Measurements from ENCODE around the gene NUDT4B. TPM values are rescaled to one million over a fixed set of nuclear protein-coding genes. Genes with fewer than 3 reads are reported as not detected.
"Not testable (repeated sequence)": the region's sequence is repeated elsewhere in the genome, so short reads cannot be mapped to it uniquely, and the experiment has no call there.

NUDT4B gene
- polyA plus RNA-seq, 1 donor (not counting 4 experiments of a cell fraction or from before 2014, with no cell fraction given), result 8.7 TPM

DNA sequence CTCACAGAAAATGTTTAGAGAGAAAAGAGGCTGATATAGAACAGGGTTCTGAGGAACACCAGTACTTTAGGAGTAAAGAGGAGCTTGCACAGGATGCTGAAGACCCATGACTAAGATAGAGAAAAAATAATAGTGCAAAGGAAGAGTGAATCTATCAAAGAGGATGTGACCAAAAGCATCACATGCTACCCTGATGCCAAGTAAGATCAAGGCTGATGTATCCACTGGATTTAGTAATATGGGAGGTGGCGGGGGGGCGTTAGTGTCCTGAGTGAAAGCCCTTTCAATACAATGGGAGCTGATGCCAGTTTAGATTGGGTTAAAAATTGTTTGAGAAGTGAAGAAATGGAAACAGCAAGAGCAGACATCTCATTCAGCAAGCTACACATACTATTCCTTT lies 11.2 kb downstream of the NUDT4B start:
- DNase-seq (ENCODE audit: low read depth, low spot score); H4K20me1 ChIP-seq (ENCODE audit: control insufficient read depth, extremely low read depth, insufficient read depth, low read length); H3K4me2 ChIP-seq (ENCODE audit: control insufficient read depth, extremely low read depth, insufficient read depth, low read depth, low read length); H3K4me3 ChIP-seq (ENCODE audit: control insufficient read depth in 2 of 3, extremely low read depth in 1 of 3, insufficient read depth in 2 of 3, low read depth in 1 of 3, low read length in 3 of 3); H3K36me3 ChIP-seq (ENCODE audit: control insufficient read depth in 2 of 2, extremely low read depth in 1 of 2, insufficient read depth in 2 of 2, low read length in 2 of 2); H3K79me2 ChIP-seq (ENCODE audit: control insufficient read depth, insufficient read depth, low read length); H3K9me1 ChIP-seq (ENCODE audit: control insufficient read depth, extremely low read depth, insufficient read depth, low read length); H3K27ac ChIP-seq (ENCODE audit: control insufficient read depth, insufficient read depth, low read length); FAIRE-seq; dilution Hi-C loops (cut with MboI; ENCODE audit: extremely low pct_ligation_motif_present, low sequenced_read_pairs); H3K4me1 ChIP-seq (ENCODE audit: control insufficient read depth, extremely low read depth, insufficient read depth, low read length); H3K27me3 ChIP-seq (ENCODE audit: control insufficient read depth, extremely low read depth, insufficient read depth, low read length); H2AFZ ChIP-seq (ENCODE audit: control insufficient read depth, low read length); H3K9ac ChIP-seq (ENCODE audit: control insufficient read depth, extremely low read depth, insufficient read depth, low read length); H3K9me3 ChIP-seq (ENCODE audit: control insufficient read depth, low read depth, low read length): not testable (repeated sequence)

DNA sequence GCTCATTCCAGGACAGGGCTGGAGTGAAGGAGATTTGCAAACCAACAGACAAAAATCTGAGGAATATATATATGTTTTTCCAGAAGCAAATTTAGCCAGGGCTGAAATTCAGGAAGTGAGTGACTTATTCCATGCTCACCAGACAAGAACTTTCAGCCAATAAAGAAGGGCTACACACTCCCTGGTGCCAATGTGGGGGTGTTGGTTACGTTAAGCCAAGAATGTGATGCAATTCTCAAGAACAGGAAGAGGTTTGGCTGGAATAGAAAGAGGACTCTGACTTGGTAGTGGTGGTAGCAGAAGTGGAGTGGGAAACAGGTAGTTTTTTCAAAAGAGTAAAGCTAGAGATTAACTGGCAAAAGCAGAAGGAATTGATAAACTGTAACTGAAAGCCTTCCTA lies 11.6 kb downstream of the NUDT4B start:
- H3K4me1 ChIP-seq (ENCODE audit: control insufficient read depth, extremely low read depth, insufficient read depth, low read length); H3K9ac ChIP-seq (ENCODE audit: control insufficient read depth, extremely low read depth, insufficient read depth, low read length); dilution Hi-C loops (cut with MboI; ENCODE audit: extremely low pct_ligation_motif_present, low sequenced_read_pairs); H3K79me2 ChIP-seq (ENCODE audit: control insufficient read depth, insufficient read depth, low read length); H3K27ac ChIP-seq (ENCODE audit: control insufficient read depth, insufficient read depth, low read length); H3K9me1 ChIP-seq (ENCODE audit: control insufficient read depth, extremely low read depth, insufficient read depth, low read length); H3K4me3 ChIP-seq (ENCODE audit: control insufficient read depth in 2 of 3, extremely low read depth in 1 of 3, insufficient read depth in 2 of 3, low read depth in 1 of 3, low read length in 3 of 3); H2AFZ ChIP-seq (ENCODE audit: control insufficient read depth, low read length); DNase-seq (ENCODE audit: low read depth, low spot score); H3K9me3 ChIP-seq (ENCODE audit: control insufficient read depth, low read depth, low read length); H3K36me3 ChIP-seq (ENCODE audit: control insufficient read depth in 2 of 2, extremely low read depth in 1 of 2, insufficient read depth in 2 of 2, low read length in 2 of 2); H4K20me1 ChIP-seq (ENCODE audit: control insufficient read depth, extremely low read depth, insufficient read depth, low read length); H3K27me3 ChIP-seq (ENCODE audit: control insufficient read depth, extremely low read depth, insufficient read depth, low read length); H3K4me2 ChIP-seq (ENCODE audit: control insufficient read depth, extremely low read depth, insufficient read depth, low read depth, low read length): not testable (repeated sequence)
- FAIRE-seq, result peak; percentile 95

DNA sequence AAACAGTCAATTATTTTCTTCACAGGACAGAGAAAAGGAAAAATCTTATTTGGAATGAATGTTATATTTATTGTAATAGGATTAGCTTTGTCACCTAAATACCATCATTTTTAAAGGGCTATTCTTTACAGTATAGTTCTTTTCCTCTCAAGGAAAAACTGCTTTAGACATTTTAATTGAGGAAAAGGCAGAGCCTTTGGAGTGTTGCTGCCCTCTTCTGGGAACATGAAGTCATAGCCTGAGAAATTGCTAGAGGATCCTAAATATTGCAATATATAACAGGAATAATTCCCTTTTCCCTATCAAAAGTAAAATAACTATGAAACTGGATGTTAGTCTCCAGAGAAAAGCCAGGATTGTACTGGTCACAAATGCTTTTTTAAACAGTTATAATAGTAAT lies 12.8 kb downstream of the NUDT4B start:
- dilution Hi-C loops (cut with MboI; ENCODE audit: extremely low pct_ligation_motif_present, low sequenced_read_pairs); DNase-seq (ENCODE audit: low read depth, low spot score); H4K20me1 ChIP-seq (ENCODE audit: control insufficient read depth, extremely low read depth, insufficient read depth, low read length); H3K9ac ChIP-seq (ENCODE audit: control insufficient read depth, extremely low read depth, insufficient read depth, low read length); H3K4me2 ChIP-seq (ENCODE audit: control insufficient read depth, extremely low read depth, insufficient read depth, low read depth, low read length); H3K4me3 ChIP-seq (ENCODE audit: control insufficient read depth in 2 of 3, extremely low read depth in 1 of 3, insufficient read depth in 2 of 3, low read depth in 1 of 3, low read length in 3 of 3); H3K4me1 ChIP-seq (ENCODE audit: control insufficient read depth, extremely low read depth, insufficient read depth, low read length); H3K27me3 ChIP-seq (ENCODE audit: control insufficient read depth, extremely low read depth, insufficient read depth, low read length); H3K9me1 ChIP-seq (ENCODE audit: control insufficient read depth, extremely low read depth, insufficient read depth, low read length); H3K9me3 ChIP-seq (ENCODE audit: control insufficient read depth, low read depth, low read length); FAIRE-seq; H3K79me2 ChIP-seq (ENCODE audit: control insufficient read depth, insufficient read depth, low read length); H2AFZ ChIP-seq (ENCODE audit: control insufficient read depth, low read length); H3K36me3 ChIP-seq (ENCODE audit: control insufficient read depth in 2 of 2, extremely low read depth in 1 of 2, insufficient read depth in 2 of 2, low read length in 2 of 2); H3K27ac ChIP-seq (ENCODE audit: control insufficient read depth, insufficient read depth, low read length): not testable (repeated sequence)

DNA sequence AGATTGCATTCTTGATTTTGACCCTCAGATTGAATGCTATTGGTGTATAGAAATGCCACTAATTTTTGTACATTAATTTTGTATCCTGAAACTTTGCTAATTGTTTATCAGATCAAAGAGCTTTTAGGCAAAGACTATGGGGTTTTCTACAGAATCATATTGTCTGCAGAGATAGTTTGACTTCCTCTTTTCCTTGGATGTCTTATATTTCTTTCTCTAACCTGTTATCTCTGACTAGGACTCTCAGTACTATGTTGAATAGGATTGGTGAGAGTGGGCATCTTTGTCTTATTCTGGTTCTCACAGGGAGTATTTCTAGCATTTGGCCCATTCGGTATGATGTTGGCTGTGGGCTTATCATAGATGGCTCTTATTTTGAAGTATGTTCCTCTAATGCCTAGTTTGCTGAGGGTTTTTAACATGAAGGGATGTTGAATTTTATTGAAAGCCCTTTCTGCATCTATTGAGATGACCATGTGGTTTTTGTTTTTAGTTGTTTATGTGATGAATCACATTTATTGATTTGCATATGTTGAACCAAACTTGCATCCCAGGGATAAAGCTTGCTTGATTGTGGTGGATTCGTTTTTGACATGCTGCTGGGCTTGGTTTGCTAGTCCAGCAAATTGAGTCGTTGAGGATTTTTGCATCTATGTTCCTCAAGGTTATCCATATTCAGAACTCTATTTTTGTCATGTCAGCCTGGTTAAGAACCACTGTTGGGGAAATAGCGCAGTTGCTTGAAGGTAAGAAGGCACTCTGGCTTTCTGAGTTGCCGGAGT lies 16.9 kb downstream of the NUDT4B start:
- H3K79me2 ChIP-seq (ENCODE audit: control insufficient read depth, insufficient read depth, low read length); FAIRE-seq; H3K4me2 ChIP-seq (ENCODE audit: control insufficient read depth, extremely low read depth, insufficient read depth, low read depth, low read length); H3K4me1 ChIP-seq (ENCODE audit: control insufficient read depth, extremely low read depth, insufficient read depth, low read length); DNase-seq (ENCODE audit: low read depth, low spot score); H3K36me3 ChIP-seq (ENCODE audit: control insufficient read depth in 2 of 2, extremely low read depth in 1 of 2, insufficient read depth in 2 of 2, low read length in 2 of 2); H3K27me3 ChIP-seq (ENCODE audit: control insufficient read depth, extremely low read depth, insufficient read depth, low read length); dilution Hi-C loops (cut with MboI; ENCODE audit: extremely low pct_ligation_motif_present, low sequenced_read_pairs); H2AFZ ChIP-seq (ENCODE audit: control insufficient read depth, low read length); H3K27ac ChIP-seq (ENCODE audit: control insufficient read depth, insufficient read depth, low read length); H3K4me3 ChIP-seq (ENCODE audit: control insufficient read depth in 2 of 3, extremely low read depth in 1 of 3, insufficient read depth in 2 of 3, low read depth in 1 of 3, low read length in 3 of 3); H3K9me1 ChIP-seq (ENCODE audit: control insufficient read depth, extremely low read depth, insufficient read depth, low read length); H3K9ac ChIP-seq (ENCODE audit: control insufficient read depth, extremely low read depth, insufficient read depth, low read length); H4K20me1 ChIP-seq (ENCODE audit: control insufficient read depth, extremely low read depth, insufficient read depth, low read length); H3K9me3 ChIP-seq (ENCODE audit: control insufficient read depth, low read depth, low read length): not testable (repeated sequence)

DNA sequence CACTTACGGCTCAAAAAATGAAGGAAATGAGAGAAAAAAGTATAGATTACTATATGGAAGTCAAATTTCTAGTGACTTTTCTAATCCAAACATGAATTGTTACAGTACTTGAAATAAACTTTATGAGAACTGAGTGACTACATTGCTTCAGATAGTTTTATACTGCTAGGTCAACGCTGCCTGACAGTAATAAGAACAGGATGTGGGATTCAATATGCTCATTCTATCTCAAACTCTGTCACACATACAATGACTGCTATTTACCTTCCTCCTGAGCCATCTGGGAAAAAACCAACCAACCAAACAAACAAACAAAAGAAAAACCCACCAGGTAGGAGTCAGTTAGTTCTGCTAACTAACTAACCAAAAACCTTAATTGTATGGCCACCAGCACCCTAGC lies 20.0 kb downstream of the NUDT4B start:
- H3K36me3 ChIP-seq (ENCODE audit: control insufficient read depth in 2 of 2, extremely low read depth in 1 of 2, insufficient read depth in 2 of 2, low read length in 2 of 2); H3K27me3 ChIP-seq (ENCODE audit: control insufficient read depth, extremely low read depth, insufficient read depth, low read length); H3K27ac ChIP-seq (ENCODE audit: control insufficient read depth, insufficient read depth, low read length); H3K4me2 ChIP-seq (ENCODE audit: control insufficient read depth, extremely low read depth, insufficient read depth, low read depth, low read length); H3K4me1 ChIP-seq (ENCODE audit: control insufficient read depth, extremely low read depth, insufficient read depth, low read length); H3K9me3 ChIP-seq (ENCODE audit: control insufficient read depth, low read depth, low read length); dilution Hi-C loops (cut with MboI; ENCODE audit: extremely low pct_ligation_motif_present, low sequenced_read_pairs); DNase-seq (ENCODE audit: low read depth, low spot score); H3K9me1 ChIP-seq (ENCODE audit: control insufficient read depth, extremely low read depth, insufficient read depth, low read length); H4K20me1 ChIP-seq (ENCODE audit: control insufficient read depth, extremely low read depth, insufficient read depth, low read length); H2AFZ ChIP-seq (ENCODE audit: control insufficient read depth, low read length); H3K9ac ChIP-seq (ENCODE audit: control insufficient read depth, extremely low read depth, insufficient read depth, low read length); H3K79me2 ChIP-seq (ENCODE audit: control insufficient read depth, insufficient read depth, low read length); FAIRE-seq; H3K4me3 ChIP-seq (ENCODE audit: control insufficient read depth in 2 of 3, extremely low read depth in 1 of 3, insufficient read depth in 2 of 3, low read depth in 1 of 3, low read length in 3 of 3): not testable (repeated sequence)
